NOMO-1 (cell line): Measurements from ENCODE around the gene ESPL1.
A peak's percentile ranks its signal among the peaks of the same experiment; 100 is the strongest.

Experiments
- DNase-seq, 2 experiments: peaks; one replicate each; lab custom pipeline; 2025; ENCODE audit not compliant: unreplicated experiment in 2 of 2; lab: John Stamatoyannopoulos, UW

ESPL1 gene

DNA sequence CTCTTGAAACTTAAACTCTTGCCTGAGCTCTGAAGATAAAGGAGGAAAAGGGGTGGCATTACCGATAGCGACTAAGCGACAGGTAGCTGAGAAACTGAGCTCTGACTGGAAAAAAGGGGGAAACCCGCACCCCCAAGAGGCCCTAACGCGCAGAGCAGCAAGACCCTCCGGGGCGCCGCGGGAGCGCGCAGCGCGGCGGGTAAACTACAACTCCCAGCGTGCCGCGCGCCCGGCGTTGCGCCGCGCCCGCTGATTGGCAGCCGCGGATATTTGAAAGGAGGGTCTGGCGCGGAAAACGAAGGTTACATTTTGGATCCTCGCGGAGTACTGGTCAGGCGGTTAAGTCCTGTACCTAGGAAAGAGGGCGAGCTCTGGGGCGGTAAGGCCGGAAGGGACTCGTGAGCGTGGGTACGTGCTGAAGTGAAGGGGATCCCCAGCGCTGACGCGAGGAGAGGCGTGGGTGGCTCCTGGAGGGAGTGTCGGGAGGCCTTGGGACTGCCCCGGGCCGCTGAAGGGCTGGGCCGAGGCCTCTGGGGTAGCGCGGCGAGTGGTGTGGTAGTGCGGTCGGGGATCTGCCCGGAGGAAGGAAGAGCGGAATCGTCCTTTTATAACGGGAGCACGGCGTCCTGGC is at the start of gene ESPL1:
Gene ESPL1, plus strand, starts transcription at position 301 of the 631 bp plus-strand sequence. CDS start 468 bp downstream, outside the sequence.
- peak; percentile 76 to 82 for DNase-seq

DNA sequence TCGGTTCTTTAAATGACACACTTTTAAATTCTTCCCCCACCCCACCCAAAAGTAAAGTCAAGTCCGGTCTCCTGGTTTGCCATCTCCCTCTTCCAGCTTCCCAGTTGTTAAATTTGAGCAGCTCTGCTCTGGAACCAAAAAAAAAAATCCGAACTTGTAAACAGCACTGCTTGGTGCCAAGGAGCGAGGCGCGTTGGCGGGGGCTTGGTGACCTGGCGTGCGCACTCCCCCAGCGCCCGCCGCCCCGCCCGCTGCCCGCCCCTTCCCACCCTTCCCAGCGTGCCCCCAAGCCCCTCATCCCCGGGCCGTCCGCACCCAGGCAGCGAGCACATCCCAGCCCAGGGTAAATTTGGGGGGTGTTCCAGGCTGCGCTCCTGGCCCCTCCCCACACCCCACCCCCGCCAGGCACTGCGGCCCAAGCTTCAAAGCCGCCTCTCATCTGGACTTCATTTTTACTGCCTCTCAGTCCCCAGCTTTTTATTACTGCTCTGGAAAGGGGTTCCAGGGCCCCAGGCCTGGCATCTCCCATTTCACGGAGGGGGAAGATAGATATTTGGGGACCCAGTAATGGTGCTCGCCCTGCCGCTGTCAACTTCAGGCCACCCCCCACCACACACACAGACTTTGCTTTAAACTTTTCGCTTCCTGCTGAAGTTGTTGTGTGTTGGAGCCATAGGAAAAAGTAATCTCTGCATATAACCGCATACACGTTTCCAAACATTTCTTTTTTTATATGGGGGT is 49.4 kb upstream of the ESPL1 start:
- no peak for DNase-seq

DNA sequence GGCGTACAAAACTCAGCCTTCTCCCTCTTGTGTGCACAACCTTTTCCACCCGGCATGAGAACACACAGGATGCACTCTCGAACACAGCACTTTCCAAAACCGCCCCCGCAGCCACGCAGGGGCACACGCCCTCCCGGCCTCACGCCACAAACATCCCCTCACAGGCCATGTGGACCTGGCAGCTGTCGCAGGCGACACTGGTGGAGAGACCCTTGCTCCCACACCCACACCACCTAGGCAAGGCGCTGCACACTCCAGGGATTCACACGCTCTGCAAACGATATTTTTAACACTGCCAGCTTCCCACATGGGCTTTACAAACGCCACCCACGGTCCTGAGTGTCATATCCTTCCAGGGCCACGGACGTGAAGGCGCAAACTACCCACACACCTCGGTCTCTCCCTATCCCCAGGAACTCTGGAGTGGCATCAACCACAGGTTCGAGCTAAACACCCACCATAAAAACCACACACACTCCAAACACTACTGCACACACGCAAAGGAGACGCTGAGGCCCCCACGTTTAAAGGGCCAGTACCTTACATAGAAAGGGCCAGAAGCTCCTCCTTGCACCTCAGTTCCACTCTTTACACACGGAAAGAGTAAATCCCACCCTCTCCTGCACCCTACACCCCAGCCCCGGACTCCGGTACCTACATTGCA is 48.7 kb upstream of the ESPL1 start:
- peak; percentile 19 to 31 for DNase-seq

DNA sequence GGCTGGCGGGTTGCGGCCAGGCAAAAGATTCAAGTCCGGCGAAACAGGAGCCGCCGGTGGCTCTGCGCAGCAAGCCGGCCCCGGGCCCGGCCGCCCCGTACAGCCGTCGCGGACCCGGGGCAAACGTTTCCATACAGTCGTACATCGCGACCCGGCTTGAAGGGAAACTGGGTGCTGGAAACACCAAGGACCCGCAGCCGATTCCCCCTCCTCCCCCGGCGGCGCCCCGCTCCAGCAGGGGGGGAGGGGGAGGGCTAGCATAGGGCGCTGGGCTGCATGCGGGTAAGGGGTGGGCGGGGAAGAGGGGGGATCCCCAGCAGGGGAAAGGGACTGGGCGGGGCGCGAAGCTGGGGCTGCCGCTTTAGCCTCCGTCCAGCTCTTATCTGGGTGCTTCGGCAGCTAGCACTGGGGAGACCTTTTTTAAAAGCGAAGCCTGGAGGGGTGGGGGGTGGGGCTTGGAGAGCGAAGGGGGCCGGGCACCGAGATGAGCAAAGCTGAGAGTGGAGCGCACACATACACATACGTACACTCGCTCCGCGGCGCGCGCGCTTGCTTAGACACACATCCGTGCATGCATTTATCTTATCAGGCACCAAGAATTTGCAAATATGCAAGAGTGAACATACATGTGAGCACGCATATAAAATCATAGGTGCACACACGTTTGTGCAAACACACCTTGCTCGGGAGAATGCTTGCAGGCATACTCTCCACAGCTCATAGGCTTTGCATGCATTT is 48.0 kb upstream of the ESPL1 start:
- DNase-seq: peak; percentile 59 to 71

DNA sequence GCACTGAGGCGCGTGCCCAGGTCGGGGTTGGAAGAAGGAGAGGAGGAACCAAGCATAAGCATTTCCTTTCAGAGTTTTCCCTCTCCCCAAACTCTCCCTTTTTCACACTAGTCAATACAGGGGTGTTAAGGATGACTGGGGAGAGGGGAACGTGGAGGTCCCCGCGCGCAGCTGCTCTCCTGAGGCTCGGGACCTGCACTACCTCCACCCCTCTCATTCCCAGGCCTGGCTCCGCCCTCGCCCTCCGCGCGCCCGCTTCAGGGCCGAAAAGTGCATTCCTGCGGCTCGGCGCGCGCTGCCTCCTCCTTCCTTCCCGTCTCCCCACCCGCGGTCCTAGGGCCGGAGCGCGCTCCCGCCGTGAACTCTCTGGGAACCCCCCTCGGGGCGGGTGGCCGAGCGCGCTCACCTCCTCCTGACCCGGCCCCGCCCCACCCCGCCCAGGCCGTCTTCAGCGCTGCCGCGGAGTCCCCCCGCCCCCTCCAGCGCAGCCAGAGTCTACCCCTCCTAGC is 47.4 kb upstream of the ESPL1 start:
- peak; percentile 88 to 95 for DNase-seq

DNA sequence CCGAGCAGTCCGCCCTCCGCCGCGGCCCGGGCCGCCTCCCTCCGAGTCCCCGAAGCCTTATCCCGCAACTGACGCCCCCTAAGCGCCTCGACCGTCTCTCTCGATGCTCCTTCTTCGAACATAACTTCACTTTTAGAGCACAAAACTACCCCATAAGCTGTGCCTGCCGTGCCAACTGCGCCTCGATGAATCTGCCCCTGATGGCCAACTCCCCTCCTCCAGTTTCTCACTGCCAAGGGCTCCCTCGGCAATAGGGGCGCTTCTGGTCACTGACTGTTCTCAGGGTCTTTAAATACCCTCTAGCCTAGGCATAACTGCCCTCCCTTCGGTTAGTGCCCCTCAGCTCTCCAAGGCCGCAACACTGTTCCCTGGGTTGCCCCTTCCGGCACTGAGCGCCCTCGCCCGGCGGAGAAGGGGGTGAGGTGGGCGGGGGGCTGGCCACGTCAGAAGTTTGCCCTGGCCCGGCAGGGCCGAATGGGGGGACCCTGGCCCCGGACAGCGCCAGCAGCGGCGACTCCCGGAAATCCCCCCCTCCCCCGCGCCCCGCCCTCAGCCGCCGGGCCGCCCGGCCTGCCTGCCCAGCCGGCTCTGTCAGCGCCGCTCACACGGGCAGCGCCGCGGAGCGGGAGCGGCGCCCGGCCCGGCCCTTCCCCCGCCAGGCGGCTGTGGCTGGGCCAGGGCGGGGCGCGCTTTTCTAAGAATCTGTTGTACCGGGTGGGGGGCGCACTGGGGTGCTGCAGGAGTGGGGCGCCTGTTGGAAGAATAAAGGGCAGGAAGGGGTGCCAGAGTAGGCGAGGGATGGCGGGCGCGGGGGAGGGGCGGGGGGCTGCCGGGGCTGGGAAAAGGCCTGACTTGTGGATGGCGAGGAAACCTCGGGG is 46.7 kb upstream of the ESPL1 start:
- DNase-seq: peak; percentile 62 to 63

DNA sequence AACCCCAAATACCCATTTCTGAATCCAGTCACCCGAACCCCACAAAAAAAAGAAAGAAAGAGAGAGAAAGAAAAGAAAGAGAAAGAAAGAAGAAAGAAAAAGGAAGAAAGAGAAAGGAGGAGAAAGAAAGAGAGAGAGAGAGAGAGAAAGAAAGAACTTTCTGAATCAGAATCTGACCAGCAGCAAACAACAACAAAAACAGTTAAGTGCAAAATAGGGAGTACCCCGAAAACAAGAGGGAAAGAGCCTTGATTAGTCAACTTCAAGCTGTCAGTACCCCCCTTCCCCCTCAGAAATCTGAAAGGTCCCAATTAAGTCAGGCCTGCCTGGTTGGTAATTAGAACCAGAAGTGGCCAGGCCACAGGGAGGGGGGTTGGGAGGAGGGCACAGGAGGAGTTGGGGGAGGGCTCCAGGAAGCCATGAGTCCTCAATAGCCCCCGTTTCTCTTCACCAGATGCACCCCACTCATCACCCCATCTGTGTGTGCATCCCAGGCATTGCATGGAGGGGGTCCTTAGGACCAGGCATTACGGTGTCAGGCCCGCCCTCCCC is 45.9 kb upstream of the ESPL1 start:
- DNase-seq: no peak

DNA sequence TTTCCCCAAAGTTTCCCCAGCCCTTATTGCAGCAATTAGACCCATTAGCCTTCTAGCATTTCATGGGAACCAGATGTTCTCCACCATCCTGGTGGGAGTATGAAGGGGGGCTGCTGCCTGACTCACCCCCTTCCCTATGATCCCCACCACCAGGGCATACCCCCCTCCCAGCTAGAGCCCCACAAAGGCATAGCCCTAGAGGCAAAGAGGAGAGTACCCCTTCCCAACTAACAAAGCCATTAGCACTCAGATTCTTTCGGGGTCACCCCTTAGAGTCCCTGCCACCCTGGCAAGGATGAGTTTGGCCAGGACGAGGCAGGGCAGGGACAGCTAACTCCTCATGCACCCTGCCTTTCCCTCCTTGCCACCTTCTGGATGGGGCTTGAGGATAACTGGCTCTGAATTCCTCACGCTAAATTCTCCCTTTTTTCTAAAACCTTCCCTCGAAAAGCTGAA is 45.3 kb upstream of the ESPL1 start:
- DNase-seq: no peak

DNA sequence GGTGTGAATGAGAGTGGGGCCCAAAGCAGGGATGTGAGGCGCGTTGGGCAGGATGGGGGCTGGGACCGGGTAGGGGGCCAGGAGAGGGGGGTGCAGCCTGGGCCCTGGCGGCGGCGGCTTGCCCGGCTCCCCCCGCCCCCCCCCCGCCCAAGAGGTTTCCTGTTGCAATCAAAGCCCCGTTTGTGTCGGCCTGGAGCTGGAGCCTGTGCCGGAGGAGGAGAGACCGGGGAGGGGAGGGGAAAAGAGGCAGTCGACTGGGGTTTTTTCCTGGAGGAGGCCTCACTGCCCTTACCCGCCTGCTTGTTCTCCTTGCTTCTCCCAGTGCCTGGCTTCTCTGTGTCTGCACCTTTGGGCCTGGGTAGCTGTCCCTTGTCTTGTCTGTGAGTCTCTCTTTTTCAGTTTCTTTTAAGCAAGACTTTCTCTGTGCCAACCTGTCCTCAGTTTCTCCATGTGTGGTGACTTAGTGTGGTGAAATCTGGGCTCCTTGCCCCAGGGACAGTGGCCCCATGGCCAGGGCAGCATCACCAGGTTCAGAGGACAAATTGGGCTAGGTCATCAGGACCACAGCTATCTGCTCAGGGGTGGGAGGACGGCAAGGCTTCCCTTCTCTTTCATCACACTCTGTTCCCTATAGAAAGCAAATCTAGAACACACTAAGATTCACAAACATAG is 44.6 kb upstream of the ESPL1 start:
- DNase-seq: peak; percentile 16 to 35

DNA sequence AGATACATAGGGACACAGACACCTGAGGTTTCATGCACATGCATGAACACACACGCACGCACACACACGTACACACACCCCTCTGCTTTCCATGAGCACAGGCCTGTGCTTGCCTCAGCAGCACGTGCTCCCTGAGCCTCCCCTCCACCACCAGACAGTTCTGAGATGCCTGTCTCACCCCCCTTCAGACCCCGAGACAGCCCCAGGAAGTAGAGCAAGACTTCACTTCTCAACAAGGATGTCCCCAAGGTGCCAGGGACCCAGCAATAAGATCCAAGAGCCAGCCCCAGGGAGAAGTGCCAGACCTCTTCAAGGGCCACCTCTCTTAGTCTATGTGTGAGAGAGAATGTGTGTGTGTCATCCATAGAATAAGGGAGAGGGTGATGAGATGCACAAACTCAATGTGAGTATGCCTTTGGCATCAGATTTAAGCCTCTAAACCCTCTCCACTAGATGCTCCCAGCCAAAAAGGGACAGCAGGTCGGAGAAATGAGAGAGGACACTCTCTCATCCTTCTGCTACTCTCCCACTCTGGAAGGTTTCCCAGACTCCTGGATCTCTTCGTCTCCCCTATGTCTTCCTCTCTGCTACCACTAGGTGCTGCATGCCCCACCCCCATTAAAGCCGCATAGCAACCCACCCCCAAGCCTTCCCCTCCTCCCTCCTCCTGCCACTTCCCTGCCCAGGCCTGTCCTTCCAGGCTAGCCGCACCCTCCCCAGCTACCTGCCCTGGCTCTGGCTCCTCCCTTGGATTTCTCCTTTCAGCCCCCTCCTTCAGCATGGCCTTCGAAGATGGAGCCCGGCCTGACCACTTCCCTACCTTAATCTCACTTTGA is 43.8 kb upstream of the ESPL1 start:
- no peak for DNase-seq

DNA sequence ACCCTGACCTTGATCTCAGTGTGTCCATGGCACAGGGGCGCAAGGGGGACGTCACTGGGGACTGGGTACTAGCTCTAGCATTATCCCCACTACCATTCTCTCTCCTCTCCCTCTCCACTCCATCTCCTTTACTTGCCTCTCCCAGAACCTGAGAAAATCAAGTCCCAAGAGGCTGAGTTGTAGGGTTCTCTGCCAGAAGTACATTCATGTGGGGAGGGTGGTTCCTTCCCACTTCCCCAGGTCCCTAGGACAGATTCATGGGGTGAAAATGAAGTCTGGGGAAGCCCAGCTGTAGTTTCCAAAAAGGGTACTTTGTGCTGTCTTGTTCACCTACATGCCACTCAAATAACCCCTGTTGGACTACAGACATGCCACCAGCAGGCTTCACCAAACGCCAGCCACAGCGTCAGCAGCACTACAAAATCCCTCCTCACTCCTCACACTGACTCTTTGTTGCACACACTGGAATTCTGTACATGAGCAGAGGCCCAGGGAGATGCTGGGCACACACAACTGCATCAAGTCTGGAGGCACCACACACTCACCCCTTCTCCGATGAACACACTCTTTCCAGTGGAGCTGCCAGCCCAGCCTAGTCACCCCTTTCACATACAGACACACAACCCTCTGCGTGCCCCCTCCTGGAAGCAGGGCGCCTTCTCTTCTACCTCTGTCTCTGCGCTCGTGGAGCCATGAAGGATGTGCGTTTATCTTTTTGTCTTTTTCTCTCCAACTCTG is 43.0 kb upstream of the ESPL1 start:
- no peak for DNase-seq

DNA sequence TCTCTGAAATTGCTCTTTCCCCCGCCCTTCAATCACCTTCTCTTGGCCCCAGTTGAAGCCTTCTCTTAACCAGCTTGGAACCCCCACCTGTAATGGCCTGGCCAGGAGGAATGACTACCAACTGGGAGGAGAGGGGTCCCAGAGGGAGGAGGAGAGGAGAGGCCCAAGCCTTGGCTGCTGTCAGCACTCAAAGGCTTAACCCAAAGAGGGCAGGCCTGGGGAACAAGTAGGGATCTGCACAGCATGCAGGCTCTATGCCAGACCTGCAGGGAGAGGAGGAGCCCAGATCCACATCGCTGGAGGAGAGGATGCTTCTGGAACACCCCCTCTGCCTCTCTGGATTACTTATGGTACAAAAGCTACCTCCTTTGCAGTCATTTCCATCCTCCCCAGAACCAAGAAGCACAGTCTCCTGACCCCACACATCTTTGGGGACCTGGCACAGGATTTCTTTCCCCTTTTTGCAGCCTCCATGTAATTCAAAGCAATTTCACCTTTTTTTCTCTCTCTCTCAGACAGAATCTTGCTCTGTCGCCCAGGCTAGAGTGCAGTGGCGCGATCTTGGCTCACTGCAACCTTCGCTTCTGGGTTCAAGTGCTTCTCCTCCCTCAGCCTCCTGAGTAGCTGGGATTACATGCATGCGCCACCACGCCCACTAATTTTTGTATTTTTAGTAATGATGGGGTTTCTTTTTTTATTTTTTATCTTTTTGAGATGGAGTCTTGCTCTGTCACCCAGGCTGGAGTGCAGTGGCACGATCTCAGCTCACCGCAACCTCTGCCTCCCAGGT is 42.3 kb upstream of the ESPL1 start:
- DNase-seq: no peak

DNA sequence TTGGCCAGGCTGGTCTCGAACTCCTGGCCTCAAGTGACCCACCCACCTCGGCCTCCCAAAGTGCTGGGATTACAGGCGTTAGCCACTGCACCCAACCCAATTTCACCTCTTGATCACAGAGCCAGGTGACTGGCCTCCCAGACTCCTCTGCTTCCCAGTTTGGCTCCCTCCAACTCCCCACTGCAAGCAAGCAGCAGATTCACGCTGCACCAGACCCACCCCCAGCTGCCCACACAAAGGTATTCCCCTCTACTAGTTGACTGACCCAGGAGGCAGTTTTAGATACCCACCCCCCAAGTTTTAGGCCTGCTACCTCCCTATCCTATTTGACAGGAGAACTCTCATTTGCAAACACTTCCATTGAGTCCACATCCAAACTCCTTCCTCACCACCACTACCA is 41.3 kb upstream of the ESPL1 start:
- DNase-seq: no peak

DNA sequence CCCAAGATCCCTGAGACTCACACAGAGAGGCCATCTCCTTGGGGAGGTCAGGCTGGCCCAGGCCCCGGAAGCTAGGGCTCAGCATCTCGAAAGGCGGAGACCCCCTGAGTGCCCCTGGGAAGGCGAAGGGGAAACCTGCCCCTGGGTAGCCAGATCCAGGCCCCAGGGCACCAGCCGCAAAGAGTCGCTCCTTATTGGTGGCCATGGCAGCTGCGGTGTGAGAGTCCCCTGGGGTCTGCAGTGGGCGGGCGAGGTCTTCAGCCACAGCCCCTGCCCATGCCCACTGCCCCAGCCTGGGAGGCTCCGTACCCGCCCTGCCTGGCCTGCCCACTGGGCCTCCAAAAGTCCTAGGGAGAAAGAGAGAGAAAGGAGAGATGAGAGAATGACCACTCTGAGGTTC is 40.8 kb upstream of the ESPL1 start:
- no peak for DNase-seq

DNA sequence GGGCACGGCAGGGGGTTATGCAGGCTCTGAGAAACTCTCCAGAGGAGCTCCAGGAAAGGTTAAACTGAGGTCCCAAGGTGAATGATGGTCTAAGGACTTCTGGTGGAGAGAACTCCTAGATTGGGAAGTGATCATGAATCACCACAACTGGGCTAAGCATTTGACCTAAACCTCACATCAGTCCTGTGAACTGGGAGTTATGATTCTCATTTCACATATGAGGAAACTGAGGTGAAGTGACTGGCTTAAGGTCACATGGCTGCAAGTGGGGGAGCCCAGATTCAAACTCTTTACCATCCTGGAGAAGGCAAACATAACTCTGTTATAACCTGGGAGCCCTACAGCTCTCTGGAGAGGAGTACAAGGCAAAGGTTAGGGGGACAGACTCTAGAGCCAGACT is 40.3 kb upstream of the ESPL1 start:
- no peak for DNase-seq

DNA sequence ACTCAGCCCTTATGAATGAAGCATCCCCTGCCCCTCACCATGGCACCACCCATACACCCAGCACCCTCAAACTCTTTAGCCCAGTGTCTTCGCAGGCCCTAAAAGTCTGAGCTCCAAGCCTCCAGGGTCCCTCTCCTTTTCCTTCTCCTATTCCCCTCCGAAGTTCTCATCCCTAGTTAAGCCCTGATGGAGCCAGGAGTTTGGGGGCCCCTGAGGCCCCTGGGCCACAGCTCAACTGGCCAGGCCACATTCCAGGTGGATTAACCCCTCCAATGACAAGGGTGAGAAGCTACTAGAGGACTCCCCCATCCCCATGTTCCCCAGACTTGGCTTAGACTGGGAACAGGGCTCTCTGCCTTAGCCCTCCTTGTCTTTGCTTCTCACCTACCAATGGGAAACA is 38.6 kb upstream of the ESPL1 start:
- DNase-seq: no peak
